ENCODE results near the gene CRACDL.

- TF ChIP-seq POLR2AphosphoS5 (IDR thresholded peaks at IDR 0.05; ENCODE audit: low read depth, low read length): no peak
- no peak for TF ChIP-seq POLR2A (IDR thresholded peaks at IDR 0.05; ENCODE audit: low read depth, low read length)
- no peak for TF ChIP-seq TAF1 (IDR thresholded peaks at IDR 0.05; ENCODE audit: borderline replicate concordance, low read depth, low read length)
These were observed 59.3 kb downstream of the CRACDL start for GRCh38 chr2:98876741-98877140.

Data from GM12892 (cell line).